Measurements from ENCODE around the gene IRF8.
"Not testable (repeated sequence)": the region's sequence is repeated elsewhere in the genome, so short reads cannot be mapped to it uniquely, and the experiment has no call there.

The IRF8 gene

GRCh38 chr16:85892760-85893159 is 6.2 kb upstream of the IRF8 start:
- ATAC-seq (replicated peaks): no peak
- no peaks in the 10 kb centered on the region for H3K36me3 Mint-ChIP-seq
- H3K27me3 Mint-ChIP-seq: no peaks in the 10 kb centered on the region
- DNase-seq: no peak
- peaks cover 39 to 72% of the 10 kb centered on the region in 2 donors for H3K4me1 Mint-ChIP-seq
- H3K27ac Mint-ChIP-seq: no peak overlapping the region
- no peak overlapping the region for H3K4me3 Mint-ChIP-seq
- no peaks in the 10 kb centered on the region for H3K9me3 Mint-ChIP-seq

GRCh38 chr16:85894266-85894665 is 4.7 kb upstream of the IRF8 start:
- Mint-ChIP-seq H3K36me3 (peaks cover under 1 to 2% of the 10 kb centered on the region in 2 donors), H3K9me3 (no peaks in the 10 kb centered on the region), H3K4me3 (no peak overlapping the region), H3K27ac (peak overlapping the region; percentile 59), H3K4me1 (peaks cover 33 to 62% of the 10 kb centered on the region in 2 donors), H3K27me3 (no peaks in the 10 kb centered on the region)
- ATAC-seq (replicated peaks): peak in 1 of 2 donors; percentile 25
- DNase-seq: no peak

GRCh38 chr16:85897382-85897781 is 1.6 kb upstream of the IRF8 start:
- H3K4me3 Mint-ChIP-seq: peak overlapping the region; percentile 43 to 52
- no peak overlapping the region for H3K27ac Mint-ChIP-seq
- H3K4me1 Mint-ChIP-seq: peaks cover 33 to 65% of the 10 kb centered on the region in 2 donors
- H3K27me3 Mint-ChIP-seq: no peaks in the 10 kb centered on the region
- peaks cover 30 to 33% of the 10 kb centered on the region in 2 donors for H3K36me3 Mint-ChIP-seq
- DNase-seq (no peak), ATAC-seq (replicated peaks) (no peak)
- H3K9me3 Mint-ChIP-seq: no peaks in the 10 kb centered on the region

GRCh38 chr16:85899444-85899843 is 482 bp downstream of the IRF8 start:
- peak overlapping the region; percentile 99 for H3K27ac Mint-ChIP-seq
- H3K9me3 Mint-ChIP-seq: no peaks in the 10 kb centered on the region
- H3K27me3 Mint-ChIP-seq: no peaks in the 10 kb centered on the region
- peaks cover 46 to 71% of the 10 kb centered on the region in 2 donors for H3K4me1 Mint-ChIP-seq
- no peak for ATAC-seq (replicated peaks)
- peaks cover 51 to 53% of the 10 kb centered on the region in 2 donors for H3K36me3 Mint-ChIP-seq
- peak overlapping the region; percentile 88 to 99 for H3K4me3 Mint-ChIP-seq
- no peak for DNase-seq

GRCh38 chr16:85900027-85900792 is 1.2 kb downstream of the IRF8 start:
- Mint-ChIP-seq H3K4me3 (peak overlapping the region; percentile 88 to 99), H3K9me3 (no peaks in the 10 kb centered on the region), H3K27ac (peak overlapping the region; percentile 99), H3K27me3 (no peaks in the 10 kb centered on the region), H3K4me1 (peaks cover 48 to 75% of the 10 kb centered on the region in 2 donors), H3K36me3 (peaks cover 59 to 60% of the 10 kb centered on the region in 2 donors)
- ATAC-seq (replicated peaks): no peak
- no peak for DNase-seq

- Mint-ChIP-seq H3K27me3 (no peaks in the 10 kb centered on the region), H3K4me3 (peak overlapping the region; percentile 88 to 99), H3K36me3 (peaks cover 68 to 69% of the 10 kb centered on the region in 2 donors), H3K4me1 (peaks cover 51 to 81% of the 10 kb centered on the region in 2 donors), H3K9me3 (no peaks in the 10 kb centered on the region), H3K27ac (peak overlapping the region; percentile 99)
- no peak for DNase-seq
- ATAC-seq (replicated peaks): no peak
Observed at GRCh38 chr16:85901110-85901509, 2.1 kb downstream of the IRF8 start.

GRCh38 chr16:85901773-85902365 is 2.9 kb downstream of the IRF8 start:
- Mint-ChIP-seq H3K4me1 (peaks cover 55 to 84% of the 10 kb centered on the region in 2 donors), H3K36me3 (peaks cover 75 to 77% of the 10 kb centered on the region in 2 donors), H3K4me3 (peak overlapping the region; percentile 88 to 99), H3K27me3 (no peaks in the 10 kb centered on the region), H3K27ac (peak overlapping the region; percentile 99), H3K9me3 (no peaks in the 10 kb centered on the region)
- no peak for DNase-seq
- no peak for ATAC-seq (replicated peaks)

GRCh38 chr16:85902366-85903155 is 3.6 kb downstream of the IRF8 start:
- Mint-ChIP-seq H3K4me1 (peaks cover 52 to 84% of the 10 kb centered on the region in 2 donors), H3K36me3 (peaks cover 80 to 82% of the 10 kb centered on the region in 2 donors), H3K27ac (peak overlapping the region; percentile 99), H3K27me3 (no peaks in the 10 kb centered on the region), H3K9me3 (no peaks in the 10 kb centered on the region), H3K4me3 (peak overlapping the region; percentile 88 to 99)
- ATAC-seq (replicated peaks): peak; percentile 68 to 70
- peak; percentile 75 for DNase-seq

GRCh38 chr16:85903559-85903958 is 4.6 kb downstream of the IRF8 start:
- ATAC-seq (replicated peaks): peak; percentile 53 to 64
- peak; percentile 63 for DNase-seq
- Mint-ChIP-seq H3K27ac (peak overlapping the region; percentile 99), H3K4me1 (peaks cover 53 to 84% of the 10 kb centered on the region in 2 donors), H3K36me3 (peaks cover 87% of the 10 kb centered on the region in 2 donors), H3K27me3 (no peaks in the 10 kb centered on the region), H3K4me3 (peak overlapping the region; percentile 88 to 99), H3K9me3 (no peaks in the 10 kb centered on the region)

GRCh38 chr16:85905110-85906095 is 6.4 kb downstream of the IRF8 start:
- peaks cover 91 to 93% of the 10 kb centered on the region in 2 donors for H3K36me3 Mint-ChIP-seq
- H3K4me3 Mint-ChIP-seq: peak overlapping the region; percentile 73 to 99
- H3K27ac Mint-ChIP-seq: peak overlapping the region; percentile 99
- H3K27me3 Mint-ChIP-seq: no peaks in the 10 kb centered on the region
- DNase-seq (no peak), ATAC-seq (replicated peaks) (no peak)
- H3K9me3 Mint-ChIP-seq: no peaks in the 10 kb centered on the region
- H3K4me1 Mint-ChIP-seq: peaks cover 62 to 96% of the 10 kb centered on the region in 2 donors

- no peak for DNase-seq
- ATAC-seq (replicated peaks): no peak
- H3K36me3 Mint-ChIP-seq: peaks cover 91 to 93% of the 10 kb centered on the region in 2 donors
- H3K9me3 Mint-ChIP-seq: no peaks in the 10 kb centered on the region
- no peaks in the 10 kb centered on the region for H3K27me3 Mint-ChIP-seq
- peaks cover 69 to 96% of the 10 kb centered on the region in 2 donors for H3K4me1 Mint-ChIP-seq
- peak overlapping the region; percentile 66 to 67 for H3K4me3 Mint-ChIP-seq
- peak overlapping the region; percentile 81 for H3K27ac Mint-ChIP-seq
Observed at GRCh38 chr16:85906349-85906748, 7.4 kb downstream of the IRF8 start.

GRCh38 chr16:85907231-85907630 is 8.3 kb downstream of the IRF8 start:
- DNase-seq; ATAC-seq (replicated peaks); H3K27me3 Mint-ChIP-seq; H3K9me3 Mint-ChIP-seq: not testable (repeated sequence)
- peak overlapping the region; percentile 56 to 66 for H3K4me3 Mint-ChIP-seq
- peaks cover 87 to 93% of the 10 kb centered on the region in 2 donors for H3K36me3 Mint-ChIP-seq
- peaks cover 68 to 96% of the 10 kb centered on the region in 2 donors for H3K4me1 Mint-ChIP-seq
- peak overlapping the region; percentile 81 for H3K27ac Mint-ChIP-seq

- peak overlapping the region; percentile 76 to 78 for H3K4me3 Mint-ChIP-seq
- peak; percentile 66 for DNase-seq
- no peaks in the 10 kb centered on the region for H3K9me3 Mint-ChIP-seq
- peak; percentile 78 to 83 for ATAC-seq (replicated peaks)
- peaks cover 68 to 96% of the 10 kb centered on the region in 2 donors for H3K4me1 Mint-ChIP-seq
- no peaks in the 10 kb centered on the region for H3K27me3 Mint-ChIP-seq
- H3K27ac Mint-ChIP-seq: peak overlapping the region; percentile 90
- peaks cover 87 to 93% of the 10 kb centered on the region in 2 donors for H3K36me3 Mint-ChIP-seq
Observed at GRCh38 chr16:85908444-85908843, 9.5 kb downstream of the IRF8 start.
